Lower lobe of right lung (tissue), 2 donors: ENCODE measurements around the gene CD74. TPM values are rescaled to one million over a fixed set of nuclear protein-coding genes. Genes with fewer than 3 reads are reported as not detected.

ENCODE experiments used
- ATAC-seq, 2 donors: fragments of 200-7000 bp; cut with Tn5 transposase; one replicate each; pipeline ENCODE4 v1.9.1; 2020 to 2022; ENCODE audit warnings: mild to moderate bottlenecking in 2 of 2, moderate library complexity in 2 of 2
- DNase-seq: peaks from one replicate; pipeline ENCODE4 v3.0.0-alpha.2; 2020
- H3K27ac ChIP-seq: fragments of 200-600 bp; one replicate; pipeline ENCODE4 v1.8.0; 2022
- H3K27me3 ChIP-seq: fragments of 200-600 bp; one replicate; pipeline ENCODE4 v1.8.0; 2022; ENCODE audit warnings: low read depth
- H3K36me3 ChIP-seq: fragments of 200-600 bp; one replicate; pipeline ENCODE4 v1.8.0; 2022; ENCODE audit warnings: mild to moderate bottlenecking
- H3K4me1 ChIP-seq: fragments of 200-600 bp; one replicate; pipeline ENCODE4 v1.8.0; 2022
- H3K4me3 ChIP-seq: fragments of 200-600 bp; one replicate; pipeline ENCODE4 v1.8.0; 2022; ENCODE audit warnings: mild to moderate bottlenecking
- H3K9me3 ChIP-seq: fragments of 200-600 bp; one replicate; pipeline ENCODE4 v1.8.0; 2022
- intact Hi-C: fragments of 100-400 bp; cut with DNase I; formaldehyde crosslinking; loops from one replicate; pipeline ENCODE4 v1.11.0; 2022
- total RNA-seq: library from RNA; stranded (reverse); fragmentation: NEBNext Ultra II Directional; extraction: Animal tissue kit (Norgen Biotek cat#: 25700); gene quantifications from one replicate; pipeline ENCODE4 v1.2.1, GENCODE V29; 2021
- TF ChIP-seq, protein P1 (sequence below): fragments of 200-600 bp; IDR thresholded peaks from one replicate; pipeline ENCODE4 v1.8.0; 2022; ENCODE audit warnings: antibody characterized with exemption, mild to moderate bottlenecking
- donor health status: DM: no; HTN: yes; CAD: no; lungs with severe emphysema.

The CD74 gene
- total RNA-seq, 1 donor from 2014 or later = 4,221 TPM

- H3K4me1 ChIP-seq = no peaks in the 10 kb centered on the region
- intact Hi-C loops = no loop called here
- no peaks in the 10 kb centered on the region for H3K9me3 ChIP-seq
- H3K27me3 ChIP-seq = no peaks in the 10 kb centered on the region
- peak; percentile 44 for DNase-seq
- TF ChIP-seq, protein P1, sequence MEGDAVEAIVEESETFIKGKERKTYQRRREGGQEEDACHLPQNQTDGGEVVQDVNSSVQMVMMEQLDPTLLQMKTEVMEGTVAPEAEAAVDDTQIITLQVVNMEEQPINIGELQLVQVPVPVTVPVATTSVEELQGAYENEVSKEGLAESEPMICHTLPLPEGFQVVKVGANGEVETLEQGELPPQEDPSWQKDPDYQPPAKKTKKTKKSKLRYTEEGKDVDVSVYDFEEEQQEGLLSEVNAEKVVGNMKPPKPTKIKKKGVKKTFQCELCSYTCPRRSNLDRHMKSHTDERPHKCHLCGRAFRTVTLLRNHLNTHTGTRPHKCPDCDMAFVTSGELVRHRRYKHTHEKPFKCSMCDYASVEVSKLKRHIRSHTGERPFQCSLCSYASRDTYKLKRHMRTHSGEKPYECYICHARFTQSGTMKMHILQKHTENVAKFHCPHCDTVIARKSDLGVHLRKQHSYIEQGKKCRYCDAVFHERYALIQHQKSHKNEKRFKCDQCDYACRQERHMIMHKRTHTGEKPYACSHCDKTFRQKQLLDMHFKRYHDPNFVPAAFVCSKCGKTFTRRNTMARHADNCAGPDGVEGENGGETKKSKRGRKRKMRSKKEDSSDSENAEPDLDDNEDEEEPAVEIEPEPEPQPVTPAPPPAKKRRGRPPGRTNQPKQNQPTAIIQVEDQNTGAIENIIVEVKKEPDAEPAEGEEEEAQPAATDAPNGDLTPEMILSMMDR = no peak
- no peak overlapping the region for H3K27ac ChIP-seq
- no peak overlapping the region for H3K4me3 ChIP-seq
- peak; percentile 1 for ATAC-seq
- H3K36me3 ChIP-seq = peaks cover 99% of the 10 kb centered on the region
Measured at GRCh38 chr5:150397782-150398721, 14.7 kb downstream of the CD74 start.

- H3K4me3 ChIP-seq = no peak overlapping the region
- DNase-seq (no peak), ATAC-seq (no peak)
- intact Hi-C loops = no loop called here
- TF ChIP-seq, protein P1 = no peak
- no peaks in the 10 kb centered on the region for H3K4me1 ChIP-seq
- no peak overlapping the region for H3K27ac ChIP-seq
- H3K36me3 ChIP-seq = peaks cover 99% of the 10 kb centered on the region
- H3K9me3 ChIP-seq = no peaks in the 10 kb centered on the region
- no peaks in the 10 kb centered on the region for H3K27me3 ChIP-seq
Measured at GRCh38 chr5:150397146-150397781, 15.4 kb downstream of the CD74 start.

DNA sequence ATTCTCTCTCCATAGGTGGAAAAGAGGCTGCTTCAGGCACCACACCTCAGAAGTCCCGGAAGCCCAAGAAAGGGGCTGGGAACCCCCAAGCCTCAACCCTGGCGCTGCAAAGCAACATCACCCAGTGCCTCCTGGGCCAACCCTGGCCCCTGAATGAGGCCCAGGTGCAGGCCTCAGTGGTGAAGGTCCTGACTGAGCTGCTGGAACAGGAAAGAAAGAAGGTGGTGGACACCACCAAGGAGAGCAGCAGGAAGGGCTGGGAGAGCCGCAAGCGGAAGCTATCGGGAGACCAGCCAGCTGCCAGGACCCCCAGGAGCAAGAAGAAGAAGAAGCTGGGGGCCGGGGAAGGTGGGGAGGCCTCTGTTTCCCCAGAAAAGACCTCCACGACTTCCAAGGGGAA is 16.4 kb downstream of the CD74 start:
- no peaks in the 10 kb centered on the region for H3K27me3 ChIP-seq
- H3K4me1 ChIP-seq = no peaks in the 10 kb centered on the region
- TF ChIP-seq, protein P1 = no peak
- peaks cover 99% of the 10 kb centered on the region for H3K36me3 ChIP-seq
- H3K4me3 ChIP-seq = no peak overlapping the region
- H3K9me3 ChIP-seq = no peaks in the 10 kb centered on the region
- DNase-seq = no peak
- H3K27ac ChIP-seq = no peak overlapping the region
- intact Hi-C loops = no loop called here
- no peak for ATAC-seq

GRCh38 chr5:150395688-150395975 is 17.1 kb downstream of the CD74 start:
- intact Hi-C loops = no loop called here
- DNase-seq = no peak
- Histone ChIP-seq H3K27ac (no peak overlapping the region), H3K4me1 (no peaks in the 10 kb centered on the region), H3K9me3 (no peaks in the 10 kb centered on the region), H3K36me3 (peaks cover 99% of the 10 kb centered on the region), H3K27me3 (no peaks in the 10 kb centered on the region), H3K4me3 (no peak overlapping the region)
- TF ChIP-seq, protein P1 = no peak
- no peak for ATAC-seq

DNA sequence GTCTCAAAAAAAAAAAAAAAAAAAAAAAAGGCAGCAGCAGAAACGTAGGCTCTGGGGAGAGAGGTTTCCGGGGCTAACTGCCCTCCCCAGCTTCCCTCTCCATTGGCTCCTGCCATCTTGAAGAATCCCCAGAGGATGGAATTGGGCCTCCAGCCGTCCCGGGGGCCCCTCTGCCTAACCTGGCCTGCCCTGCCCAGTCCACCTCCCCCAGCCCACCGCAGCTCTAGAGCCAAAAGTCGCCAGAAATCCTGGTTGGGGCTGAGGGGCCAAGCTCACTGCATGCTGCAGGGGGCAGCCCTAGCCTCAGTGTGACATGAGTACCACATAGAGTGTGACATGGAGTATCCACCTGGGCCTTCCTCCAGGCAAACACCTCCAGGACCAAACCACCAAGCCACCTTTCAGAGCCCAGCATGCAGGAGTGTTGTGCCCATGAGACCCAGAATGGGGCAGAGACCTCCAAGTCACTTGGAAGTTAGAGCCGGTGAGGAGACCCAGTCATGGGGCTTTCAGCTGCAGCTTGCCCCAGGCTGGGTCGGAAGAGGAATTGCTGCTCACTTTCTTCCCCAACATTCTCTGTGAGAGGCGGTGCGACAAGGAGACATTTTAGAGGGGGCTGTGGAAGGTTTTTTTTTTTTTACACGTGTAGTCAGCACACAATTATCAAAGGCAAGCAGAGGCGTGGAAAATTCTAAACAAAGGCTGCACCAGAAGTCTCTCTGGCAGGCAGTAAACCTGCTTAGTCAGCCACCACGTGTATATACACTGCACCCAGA is 17.6 kb downstream of the CD74 start:
- peaks cover 99% of the 10 kb centered on the region for H3K36me3 ChIP-seq
- H3K4me1 ChIP-seq = no peaks in the 10 kb centered on the region
- no peaks in the 10 kb centered on the region for H3K9me3 ChIP-seq
- intact Hi-C loops = no loop called here
- TF ChIP-seq, protein P1 = no peak
- DNase-seq = no peak
- no peak overlapping the region for H3K4me3 ChIP-seq
- H3K27ac ChIP-seq = no peak overlapping the region
- ATAC-seq = no peak
- no peaks in the 10 kb centered on the region for H3K27me3 ChIP-seq
